ENCODE measurements around the gene NR0B2. TPM values are rescaled to one million over a fixed set of nuclear protein-coding genes. Genes with fewer than 3 reads are reported as not detected.

Gene NR0B2
- total and polyA plus RNA-seq, 10 of the 15 experiments (the other 5 are each of a cell fraction or from before 2014, with no cell fraction given), result not detected

GRCh38 chr1:26921540-26922430, 8.0 kb upstream of the NR0B2 start, which contains the start of gene NUDC (continued):
- TF ChIP-seq PRDM15 (CRISPR knock-in tag; IDR thresholded peaks at IDR 0.05) (no peak), CREB1 (IDR thresholded peaks at IDR 0.05; ENCODE audit: low read depth) (peak; percentile 90), ATF7 (IDR thresholded peaks at IDR 0.05; ENCODE audit: low read depth) (no peak), EZH2 (IDR thresholded peaks at IDR 0.05; ENCODE audit: borderline replicate concordance, control insufficient read depth, low read depth, low read length) (no peak), EGR1 (IDR thresholded peaks at IDR 0.05; ENCODE audit: borderline replicate concordance in 1 of 2, low read depth in 2 of 2, low read length in 2 of 2) (no peak), YBX1 (IDR thresholded peaks at IDR 0.05) (no peak), ZSCAN29 (IDR thresholded peaks at IDR 0.05) (no peak), SREBF1 (IDR thresholded peaks at IDR 0.05; ENCODE audit: low read length) (no peak), SKIL (IDR thresholded peaks at IDR 0.05; ENCODE audit: low read depth, poor library complexity, severe bottlenecking) (no peak), PBX3 (IDR thresholded peaks at IDR 0.05; ENCODE audit: insufficient replicate concordance, low read depth, low read length) (peak; percentile 91), EED (IDR thresholded peaks at IDR 0.05; ENCODE audit: low read depth) (no peak; the same call in 1 of the 2 replicates), FOXM1 (IDR thresholded peaks at IDR 0.05; ENCODE audit: low read depth, low read length) (no peak), CBX5 (IDR thresholded peaks at IDR 0.05; ENCODE audit: low read depth) (no peak), ELK1 (IDR thresholded peaks at IDR 0.05; ENCODE audit: low read depth, low read length) (no peak), TCF3 (IDR thresholded peaks at IDR 0.05; ENCODE audit: borderline replicate concordance, insufficient read depth, low read depth, low read length) (no peak), ATF2 (IDR thresholded peaks at IDR 0.05; ENCODE audit: low read length) (no peak), RAD21 (IDR thresholded peaks at IDR 0.05; ENCODE audit: insufficient read depth, low read depth, low read length) (no peak), TCF7 (IDR thresholded peaks at IDR 0.05; ENCODE audit: borderline replicate concordance) (no peak), STAT3 (IDR thresholded peaks at IDR 0.05; ENCODE audit: low read depth, low read length) (no peak), PML (IDR thresholded peaks at IDR 0.05; ENCODE audit: low read length) (0 out of 2 replicates have a peak, but pooled peaks have one; percentile 48)
